HCT116 (cell line): ENCODE measurements around the gene FBXL17. TPM values are rescaled to one million over a fixed set of nuclear protein-coding genes. Genes with fewer than 3 reads are reported as not detected.

Experiments used
- ATAC-seq: fragments of 200-7000 bp; cut with Tn5 transposase; 2 replicates; pipeline ENCODE4 v1.9.1; 2020; ENCODE audit warnings: mild to moderate bottlenecking, moderate library complexity
- BruUV-seq: library from RNA; stranded (reverse); fragments of 400-500 nt; replicated peaks from 2 replicates; lab custom pipeline; 2021; lab: Mats Ljungman, UMichigan
- CTCF ChIA-PET: fragments of 300-600 bp; sonication (Branson Sonifier 250); formaldehyde crosslinking; loops from one replicate; lab custom pipeline; 2021; ENCODE audit warnings: antibody characterized with exemption; lab: Charles Lee
- POLR2A ChIA-PET: fragments of 300-600, 350-600 bp; sonication (Branson Sonifier 250); formaldehyde crosslinking; loops from one replicate; lab custom pipeline; 2021; ENCODE audit warnings: antibody characterized with exemption; lab: Charles Lee
- RAD21 ChIA-PET, 2 experiments: fragments of 300-600 bp; sonication (Branson Sonifier 250); formaldehyde crosslinking; loops; one replicate each; lab custom pipeline; 2023; ENCODE audit warnings: low total read pairs in 2 of 2; ENCODE audit not compliant: uncharacterized antibody in 2 of 2, unreplicated experiment in 2 of 2, low non-redundant PET in 1 of 2; lab: Charles Lee
- DNase-seq: peaks from one replicate; pipeline ENCODE4 v3.0.0-alpha.2; 2010; ENCODE audit warnings: low read depth, low spot score
- H2AFZ ChIP-seq: fragments of 200-600 bp; shearing (Covaris generic), sonication (generic); 2 replicates; pipeline ENCODE4 v1.6.1; 2017; ENCODE audit warnings: low read depth, mixed run types, mixed read lengths, antibody characterized with exemption, low read length; ENCODE audit not compliant: poor library complexity, severe bottlenecking
- H3K27ac ChIP-seq: 2 replicates; pipeline ENCODE4 v1.5.1; 2012; ENCODE audit warnings: low read depth, low read length
- H3K27me3 ChIP-seq: fragments of 200-600 bp; sonication (generic); 2 replicates; pipeline ENCODE4 v1.6.1; 2016; ENCODE audit warnings: mixed run types, low read length, mixed read lengths; ENCODE audit not compliant: insufficient read depth
- H3K36me3 ChIP-seq, 2 experiments: fragments of 200-500 bp in 1 of 2; fragments of 200-600 bp in 1 of 2; sonication (Bioruptor generic) in 1 of 2; sonication (generic) in 1 of 2; 2 replicates each; pipeline versions ENCODE4 v1.5.1 to v1.6.1; 2014 to 2016; ENCODE audit warnings: low read length in 2 of 2, inconsistent platforms in 1 of 2, mixed read lengths in 1 of 2, mixed run types in 1 of 2; ENCODE audit not compliant: insufficient read depth in 2 of 2, control insufficient read depth in 1 of 2
- H3K4me1 ChIP-seq, 2 experiments: fragments of 200-600 bp in 1 of 2; sonication (generic) in 1 of 2; 2 replicates each; pipeline versions ENCODE4 v1.5.1 to v1.6.1; 2012 to 2017; ENCODE audit warnings: low read length in 2 of 2, inconsistent platforms in 1 of 2, mild to moderate bottlenecking in 1 of 2, mixed read lengths in 1 of 2, mixed run types in 1 of 2, moderate library complexity in 1 of 2; ENCODE audit not compliant: insufficient read depth in 2 of 2, control insufficient read depth in 1 of 2
- H3K4me2 ChIP-seq: fragments of 200-600 bp; sonication (generic); 2 replicates; pipeline ENCODE4 v1.6.1; 2017; ENCODE audit warnings: mixed run types, low read length, mixed read lengths
- H3K4me3 ChIP-seq, 2 experiments: fragments of 200-600 bp in 1 of 2; sonication (generic) in 1 of 2; replicated peaks in 1 of 2; 2 replicates each; pipeline ENCODE4 v1.5.1; 2011 to 2016; ENCODE audit warnings: low read length in 2 of 2, control low read depth in 1 of 2, low read depth in 1 of 2, mild to moderate bottlenecking in 1 of 2, mixed read lengths in 1 of 2, mixed run types in 1 of 2
- H3K79me2 ChIP-seq: fragments of 200-600 bp; sonication (generic); 2 replicates; pipeline ENCODE4 v1.6.1; 2017; ENCODE audit warnings: mild to moderate bottlenecking, mixed run types, low read length, moderate library complexity, mixed read lengths; ENCODE audit not compliant: insufficient read depth
- H3K9ac ChIP-seq: fragments of 200-600 bp; sonication (generic); 2 replicates; pipeline ENCODE4 v1.6.1; 2016; ENCODE audit warnings: low read length, mixed read lengths
- H3K9me2 ChIP-seq: fragments of 200-600 bp; sonication (generic), shearing (Covaris generic); 2 replicates; pipeline ENCODE4 v1.6.1; 2017; ENCODE audit warnings: mixed run types, mild to moderate bottlenecking, moderate library complexity; ENCODE audit not compliant: insufficient read depth
- H3K9me3 ChIP-seq, 2 experiments: fragments of 200-500 bp in 1 of 2; fragments of 200-600 bp in 1 of 2; sonication (Bioruptor generic) in 1 of 2; sonication (generic) in 1 of 2; 2 replicates each; pipeline ENCODE4 v1.6.1; 2014 to 2017; ENCODE audit warnings: low read length in 2 of 2, mixed read lengths in 2 of 2, inconsistent platforms in 1 of 2, low read depth in 1 of 2, mild to moderate bottlenecking in 1 of 2, mixed run types in 1 of 2, moderate library complexity in 1 of 2; ENCODE audit not compliant: control insufficient read depth in 1 of 2, insufficient read depth in 1 of 2
- H4K20me1 ChIP-seq: fragments of 200-600 bp; sonication (generic), shearing (Covaris generic); 2 replicates; pipeline ENCODE4 v1.6.1; 2017; ENCODE audit warnings: mixed run types, mild to moderate bottlenecking, moderate library complexity; ENCODE audit not compliant: insufficient read depth
- CEBPB ChIP-seq: IDR thresholded peaks from 2 replicates; pipeline ENCODE4 v1.6.1; 2012; ENCODE audit warnings: low read depth
- CTCF ChIP-seq, 3 experiments: fragments of 200-600 bp in 1 of 3; sonication (generic) in 1 of 3; IDR thresholded peaks in 2 of 3; conservative IDR thresholded peaks in 1 of 3; 2 replicates each; pipeline ENCODE4 v1.5.1; 2012 to 2017; ENCODE audit warnings: low read depth in 2 of 3, low read length in 2 of 3, antibody characterized with exemption in 1 of 3, borderline replicate concordance in 1 of 3, control low read depth in 1 of 3, mild to moderate bottlenecking in 1 of 3, mixed read lengths in 1 of 3, mixed run types in 1 of 3, moderate library complexity in 1 of 3; ENCODE audit not compliant: insufficient read depth in 1 of 3
- ELF1 ChIP-seq: IDR thresholded peaks from 2 replicates; pipeline ENCODE4 v1.6.1; 2012; ENCODE audit warnings: low read depth, borderline replicate concordance
- EZH2 ChIP-seq: fragments of 200-600 bp; sonication (generic); IDR thresholded peaks from 2 replicates; pipeline ENCODE4 v1.6.1; 2017; ENCODE audit warnings: antibody characterized with exemption, mixed run types
- POLR2AphosphoS5 ChIP-seq: IDR thresholded peaks from 2 replicates; pipeline ENCODE4 v1.6.1; 2011; ENCODE audit warnings: mild to moderate bottlenecking, low read depth, low read length, moderate library complexity
- RAD21 ChIP-seq: IDR thresholded peaks from 2 replicates; pipeline ENCODE4 v1.6.1; 2012; ENCODE audit warnings: low read depth, mild to moderate bottlenecking
- SP1 ChIP-seq: IDR thresholded peaks from 2 replicates; pipeline ENCODE4 v1.6.1; 2012; ENCODE audit warnings: low read depth
- SRF ChIP-seq: IDR thresholded peaks from 2 replicates; pipeline ENCODE4 v1.6.1; 2012; ENCODE audit warnings: low read depth
- TCF7L2 ChIP-seq: IDR thresholded peaks from 2 replicates; pipeline ENCODE4 v1.7.0; 2011; ENCODE audit warnings: borderline replicate concordance, inconsistent platforms; ENCODE audit not compliant: insufficient read depth, insufficient read length; ENCODE audit errors: extremely low read depth
- ZNF274 ChIP-seq: fragments of 200-500 bp; sonication (Bioruptor generic); IDR thresholded peaks from 2 replicates; pipeline ENCODE4 v1.6.1; 2014; ENCODE audit warnings: mild to moderate bottlenecking, low read depth, low read length, inconsistent platforms
- intact Hi-C: fragments of 100-400 bp; cut with micrococcal nuclease; formaldehyde crosslinking; loops from 2 replicates; pipeline ENCODE4 v1.10.0; 2022
- total RNA-seq: library from RNA; stranded (reverse); gene quantifications from one replicate; pipeline ENCODE4 v1.2.1, GENCODE V29; 2021; ENCODE audit not compliant: unreplicated experiment
- TF ChIP-seq, protein P1 (sequence below): IDR thresholded peaks from 2 replicates; pipeline ENCODE4 v1.6.1; 2012
- TF ChIP-seq, protein P2 (sequence below): IDR thresholded peaks from 2 replicates; pipeline ENCODE4 v1.6.1; 2012; ENCODE audit warnings: low read depth

The FBXL17 gene
- total RNA-seq, 1 experiment from 2014 or later = 9.4 TPM

GRCh38 chr5:107957051-107957450 is 424.8 kb downstream of the FBXL17 start:
- POLR2A ChIA-PET = no interaction called here
- Histone ChIP-seq H3K4me1 (no peaks in the 10 kb centered on the region), H3K36me3 (no peaks in the 10 kb centered on the region), H3K27ac (no peak overlapping the region), H3K4me3 (no peak overlapping the region), H3K9me3 (no peaks in the 10 kb centered on the region), H3K9ac (no peak overlapping the region), H3K9me2 (no peaks in the 10 kb centered on the region), H4K20me1 (no peaks in the 10 kb centered on the region), H3K27me3 (no peaks in the 10 kb centered on the region), H3K4me2 (no peak overlapping the region), H2AFZ (no peak overlapping the region), H3K79me2 (no peaks in the 10 kb centered on the region)
- no TSS peak for BruUV-seq
- no peak for TF ChIP-seq ZNF274
- TF ChIP-seq, protein P1, sequence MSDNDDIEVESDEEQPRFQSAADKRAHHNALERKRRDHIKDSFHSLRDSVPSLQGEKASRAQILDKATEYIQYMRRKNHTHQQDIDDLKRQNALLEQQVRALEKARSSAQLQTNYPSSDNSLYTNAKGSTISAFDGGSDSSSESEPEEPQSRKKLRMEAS = no peak
- TF ChIP-seq, protein P2, sequence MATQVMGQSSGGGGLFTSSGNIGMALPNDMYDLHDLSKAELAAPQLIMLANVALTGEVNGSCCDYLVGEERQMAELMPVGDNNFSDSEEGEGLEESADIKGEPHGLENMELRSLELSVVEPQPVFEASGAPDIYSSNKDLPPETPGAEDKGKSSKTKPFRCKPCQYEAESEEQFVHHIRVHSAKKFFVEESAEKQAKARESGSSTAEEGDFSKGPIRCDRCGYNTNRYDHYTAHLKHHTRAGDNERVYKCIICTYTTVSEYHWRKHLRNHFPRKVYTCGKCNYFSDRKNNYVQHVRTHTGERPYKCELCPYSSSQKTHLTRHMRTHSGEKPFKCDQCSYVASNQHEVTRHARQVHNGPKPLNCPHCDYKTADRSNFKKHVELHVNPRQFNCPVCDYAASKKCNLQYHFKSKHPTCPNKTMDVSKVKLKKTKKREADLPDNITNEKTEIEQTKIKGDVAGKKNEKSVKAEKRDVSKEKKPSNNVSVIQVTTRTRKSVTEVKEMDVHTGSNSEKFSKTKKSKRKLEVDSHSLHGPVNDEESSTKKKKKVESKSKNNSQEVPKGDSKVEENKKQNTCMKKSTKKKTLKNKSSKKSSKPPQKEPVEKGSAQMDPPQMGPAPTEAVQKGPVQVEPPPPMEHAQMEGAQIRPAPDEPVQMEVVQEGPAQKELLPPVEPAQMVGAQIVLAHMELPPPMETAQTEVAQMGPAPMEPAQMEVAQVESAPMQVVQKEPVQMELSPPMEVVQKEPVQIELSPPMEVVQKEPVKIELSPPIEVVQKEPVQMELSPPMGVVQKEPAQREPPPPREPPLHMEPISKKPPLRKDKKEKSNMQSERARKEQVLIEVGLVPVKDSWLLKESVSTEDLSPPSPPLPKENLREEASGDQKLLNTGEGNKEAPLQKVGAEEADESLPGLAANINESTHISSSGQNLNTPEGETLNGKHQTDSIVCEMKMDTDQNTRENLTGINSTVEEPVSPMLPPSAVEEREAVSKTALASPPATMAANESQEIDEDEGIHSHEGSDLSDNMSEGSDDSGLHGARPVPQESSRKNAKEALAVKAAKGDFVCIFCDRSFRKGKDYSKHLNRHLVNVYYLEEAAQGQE = no peak
- TF ChIP-seq POLR2AphosphoS5 = no peak
- no peak for TF ChIP-seq ELF1
- TF ChIP-seq RAD21 = no peak
- TF ChIP-seq CTCF (IDR thresholded peaks at IDR 0.05 in 2 of 3, conservative IDR thresholded peaks at IDR 0.05 in 1 of 3; ENCODE audit: borderline replicate concordance in 1 of 3, insufficient read depth in 1 of 3, low read depth in 2 of 3, low read length in 2 of 3) = no peak
- TF ChIP-seq SRF = no peak
- TF ChIP-seq TCF7L2 = no peak
- TF ChIP-seq EZH2 = no peak
- no peak for TF ChIP-seq SP1
- TF ChIP-seq CEBPB = no peak
- intact Hi-C loops = no loop called here
- ATAC-seq = no peak
- RAD21 ChIA-PET = no interaction called here
- CTCF ChIA-PET = no interaction called here
- DNase-seq = no peak
